Measurements from ENCODE around the gene FOXC1.

FOXC1 gene

DNA sequence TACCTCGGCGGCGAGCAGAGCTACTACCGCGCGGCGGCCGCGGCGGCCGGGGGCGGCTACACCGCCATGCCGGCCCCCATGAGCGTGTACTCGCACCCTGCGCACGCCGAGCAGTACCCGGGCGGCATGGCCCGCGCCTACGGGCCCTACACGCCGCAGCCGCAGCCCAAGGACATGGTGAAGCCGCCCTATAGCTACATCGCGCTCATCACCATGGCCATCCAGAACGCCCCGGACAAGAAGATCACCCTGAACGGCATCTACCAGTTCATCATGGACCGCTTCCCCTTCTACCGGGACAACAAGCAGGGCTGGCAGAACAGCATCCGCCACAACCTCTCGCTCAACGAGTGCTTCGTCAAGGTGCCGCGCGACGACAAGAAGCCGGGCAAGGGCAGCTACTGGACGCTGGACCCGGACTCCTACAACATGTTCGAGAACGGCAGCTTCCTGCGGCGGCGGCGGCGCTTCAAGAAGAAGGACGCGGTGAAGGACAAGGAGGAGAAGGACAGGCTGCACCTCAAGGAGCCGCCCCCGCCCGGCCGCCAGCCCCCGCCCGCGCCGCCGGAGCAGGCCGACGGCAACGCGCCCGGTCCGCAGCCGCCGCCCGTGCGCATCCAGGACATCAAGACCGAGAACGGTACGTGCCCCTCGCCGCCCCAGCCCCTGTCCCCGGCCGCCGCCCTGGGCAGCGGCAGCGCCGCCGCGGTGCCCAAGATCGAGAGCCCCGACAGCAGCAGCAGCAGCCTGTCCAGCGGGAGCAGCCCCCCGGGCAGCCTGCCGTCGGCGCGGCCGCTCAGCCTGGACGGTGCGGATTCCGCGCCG, 994 bp downstream of the FOXC1 start:
- TF ChIP-seq, protein P1, sequence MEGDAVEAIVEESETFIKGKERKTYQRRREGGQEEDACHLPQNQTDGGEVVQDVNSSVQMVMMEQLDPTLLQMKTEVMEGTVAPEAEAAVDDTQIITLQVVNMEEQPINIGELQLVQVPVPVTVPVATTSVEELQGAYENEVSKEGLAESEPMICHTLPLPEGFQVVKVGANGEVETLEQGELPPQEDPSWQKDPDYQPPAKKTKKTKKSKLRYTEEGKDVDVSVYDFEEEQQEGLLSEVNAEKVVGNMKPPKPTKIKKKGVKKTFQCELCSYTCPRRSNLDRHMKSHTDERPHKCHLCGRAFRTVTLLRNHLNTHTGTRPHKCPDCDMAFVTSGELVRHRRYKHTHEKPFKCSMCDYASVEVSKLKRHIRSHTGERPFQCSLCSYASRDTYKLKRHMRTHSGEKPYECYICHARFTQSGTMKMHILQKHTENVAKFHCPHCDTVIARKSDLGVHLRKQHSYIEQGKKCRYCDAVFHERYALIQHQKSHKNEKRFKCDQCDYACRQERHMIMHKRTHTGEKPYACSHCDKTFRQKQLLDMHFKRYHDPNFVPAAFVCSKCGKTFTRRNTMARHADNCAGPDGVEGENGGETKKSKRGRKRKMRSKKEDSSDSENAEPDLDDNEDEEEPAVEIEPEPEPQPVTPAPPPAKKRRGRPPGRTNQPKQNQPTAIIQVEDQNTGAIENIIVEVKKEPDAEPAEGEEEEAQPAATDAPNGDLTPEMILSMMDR (IDR thresholded peaks at IDR 0.05; ENCODE audit: low read depth, low read length): no peak
- no peak for DNase-seq (ENCODE audit: extremely low read depth, low read depth)

DNA sequence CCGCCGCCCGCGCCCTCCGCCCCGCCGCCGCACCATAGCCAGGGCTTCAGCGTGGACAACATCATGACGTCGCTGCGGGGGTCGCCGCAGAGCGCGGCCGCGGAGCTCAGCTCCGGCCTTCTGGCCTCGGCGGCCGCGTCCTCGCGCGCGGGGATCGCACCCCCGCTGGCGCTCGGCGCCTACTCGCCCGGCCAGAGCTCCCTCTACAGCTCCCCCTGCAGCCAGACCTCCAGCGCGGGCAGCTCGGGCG, 1.5 kb downstream of the FOXC1 start:
- no peak for DNase-seq (ENCODE audit: extremely low read depth, low read depth)
- TF ChIP-seq, protein P1 (IDR thresholded peaks at IDR 0.05; ENCODE audit: low read depth, low read length): peak; percentile 26

DNA sequence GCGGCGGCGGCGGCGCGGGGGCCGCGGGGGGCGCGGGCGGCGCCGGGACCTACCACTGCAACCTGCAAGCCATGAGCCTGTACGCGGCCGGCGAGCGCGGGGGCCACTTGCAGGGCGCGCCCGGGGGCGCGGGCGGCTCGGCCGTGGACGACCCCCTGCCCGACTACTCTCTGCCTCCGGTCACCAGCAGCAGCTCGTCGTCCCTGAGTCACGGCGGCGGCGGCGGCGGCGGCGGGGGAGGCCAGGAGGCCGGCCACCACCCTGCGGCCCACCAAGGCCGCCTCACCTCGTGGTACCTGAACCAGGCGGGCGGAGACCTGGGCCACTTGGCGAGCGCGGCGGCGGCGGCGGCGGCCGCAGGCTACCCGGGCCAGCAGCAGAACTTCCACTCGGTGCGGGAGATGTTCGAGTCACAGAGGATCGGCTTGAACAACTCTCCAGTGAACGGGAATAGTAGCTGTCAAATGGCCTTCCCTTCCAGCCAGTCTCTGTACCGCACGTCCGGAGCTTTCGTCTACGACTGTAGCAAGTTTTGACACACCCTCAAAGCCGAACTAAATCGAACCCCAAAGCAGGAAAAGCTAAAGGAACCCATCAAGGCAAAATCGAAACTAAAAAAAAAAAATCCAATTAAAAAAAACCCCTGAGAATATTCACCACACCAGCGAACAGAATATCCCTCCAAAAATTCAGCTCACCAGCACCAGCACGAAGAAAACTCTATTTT, 2.0 kb downstream of the FOXC1 start:
- TF ChIP-seq, protein P1 (IDR thresholded peaks at IDR 0.05; ENCODE audit: low read depth, low read length): no peak
- DNase-seq (ENCODE audit: extremely low read depth, low read depth): no peak

DNA sequence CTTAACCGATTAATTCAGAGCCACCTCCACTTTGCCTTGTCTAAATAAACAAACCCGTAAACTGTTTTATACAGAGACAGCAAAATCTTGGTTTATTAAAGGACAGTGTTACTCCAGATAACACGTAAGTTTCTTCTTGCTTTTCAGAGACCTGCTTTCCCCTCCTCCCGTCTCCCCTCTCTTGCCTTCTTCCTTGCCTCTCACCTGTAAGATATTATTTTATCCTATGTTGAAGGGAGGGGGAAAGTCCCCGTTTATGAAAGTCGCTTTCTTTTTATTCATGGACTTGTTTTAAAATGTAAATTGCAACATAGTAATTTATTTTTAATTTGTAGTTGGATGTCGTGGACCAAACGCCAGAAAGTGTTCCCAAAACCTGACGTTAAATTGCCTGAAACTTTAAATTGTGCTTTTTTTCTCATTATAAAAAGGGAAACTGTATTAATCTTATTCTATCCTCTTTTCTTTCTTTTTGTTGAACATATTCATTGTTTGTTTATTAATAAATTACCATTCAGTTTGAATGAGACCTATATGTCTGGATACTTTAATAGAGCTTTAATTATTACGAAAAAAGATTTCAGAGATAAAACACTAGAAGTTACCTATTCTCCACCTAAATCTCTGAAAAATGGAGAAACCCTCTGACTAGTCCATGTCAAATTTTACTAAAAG, 2.7 kb downstream of the FOXC1 start:
- no peak for DNase-seq (ENCODE audit: extremely low read depth, low read depth)
- TF ChIP-seq, protein P1 (IDR thresholded peaks at IDR 0.05; ENCODE audit: low read depth, low read length): no peak

DNA sequence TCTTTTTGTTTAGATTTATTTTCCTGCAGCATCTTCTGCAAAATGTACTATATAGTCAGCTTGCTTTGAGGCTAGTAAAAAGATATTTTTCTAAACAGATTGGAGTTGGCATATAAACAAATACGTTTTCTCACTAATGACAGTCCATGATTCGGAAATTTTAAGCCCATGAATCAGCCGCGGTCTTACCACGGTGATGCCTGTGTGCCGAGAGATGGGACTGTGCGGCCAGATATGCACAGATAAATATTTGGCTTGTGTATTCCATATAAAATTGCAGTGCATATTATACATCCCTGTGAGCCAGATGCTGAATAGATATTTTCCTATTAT, 3.2 kb downstream of the FOXC1 start:
- TF ChIP-seq, protein P1 (IDR thresholded peaks at IDR 0.05; ENCODE audit: low read depth, low read length): no peak
- DNase-seq (ENCODE audit: extremely low read depth, low read depth): no peak

DNA sequence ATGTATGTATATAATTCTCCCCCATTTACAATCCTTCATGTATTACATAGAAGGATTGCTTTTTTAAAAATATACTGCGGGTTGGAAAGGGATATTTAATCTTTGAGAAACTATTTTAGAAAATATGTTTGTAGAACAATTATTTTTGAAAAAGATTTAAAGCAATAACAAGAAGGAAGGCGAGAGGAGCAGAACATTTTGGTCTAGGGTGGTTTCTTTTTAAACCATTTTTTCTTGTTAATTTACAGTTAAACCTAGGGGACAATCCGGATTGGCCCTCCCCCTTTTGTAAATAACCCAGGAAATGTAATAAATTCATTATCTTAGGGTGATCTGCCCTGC, 3.6 kb downstream of the FOXC1 start:
- TF ChIP-seq, protein P1 (IDR thresholded peaks at IDR 0.05; ENCODE audit: low read depth, low read length): no peak
- no peak for DNase-seq (ENCODE audit: extremely low read depth, low read depth)

Data from AG09319 (cell line).